MM.1S (cell line): ENCODE results near the gene HOXC11.

ENCODE experiments used
- EZH2phosphoT487 ChIP-seq: fragments of 300-600 bp; sonication (generic); IDR thresholded peaks from 2 replicates; pipeline ENCODE4 v1.6.1; 2018; ENCODE audit warnings: antibody characterized with exemption, low read length
- TF ChIP-seq, protein P1 (sequence below): fragments of 300-600 bp; sonication (generic); IDR thresholded peaks from 2 replicates; pipeline ENCODE4 v1.5.1; 2016; ENCODE audit warnings: antibody characterized with exemption, low read length, mixed read lengths

DNA sequence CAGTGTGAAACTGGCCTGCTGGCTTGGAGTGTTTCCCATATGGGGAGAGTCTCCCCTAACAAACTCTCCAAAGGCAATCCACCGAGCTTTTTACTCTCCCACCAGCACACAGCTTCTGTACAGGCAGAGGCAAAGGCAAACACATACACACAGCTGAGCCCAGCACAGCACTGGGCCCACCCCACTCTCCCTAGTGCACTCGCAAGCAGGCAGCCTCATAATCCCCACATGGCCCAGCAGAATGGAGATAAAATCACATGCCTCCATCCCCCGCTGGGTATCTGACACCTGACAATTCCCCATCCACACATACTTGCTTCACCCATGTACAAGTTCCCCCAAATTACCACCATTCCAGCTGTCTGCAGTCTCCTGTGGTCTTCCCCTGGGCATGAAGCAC lies 14.8 kb upstream of the HOXC11 start:
- no peak for TF ChIP-seq EZH2phosphoT487
- TF ChIP-seq, protein P1, sequence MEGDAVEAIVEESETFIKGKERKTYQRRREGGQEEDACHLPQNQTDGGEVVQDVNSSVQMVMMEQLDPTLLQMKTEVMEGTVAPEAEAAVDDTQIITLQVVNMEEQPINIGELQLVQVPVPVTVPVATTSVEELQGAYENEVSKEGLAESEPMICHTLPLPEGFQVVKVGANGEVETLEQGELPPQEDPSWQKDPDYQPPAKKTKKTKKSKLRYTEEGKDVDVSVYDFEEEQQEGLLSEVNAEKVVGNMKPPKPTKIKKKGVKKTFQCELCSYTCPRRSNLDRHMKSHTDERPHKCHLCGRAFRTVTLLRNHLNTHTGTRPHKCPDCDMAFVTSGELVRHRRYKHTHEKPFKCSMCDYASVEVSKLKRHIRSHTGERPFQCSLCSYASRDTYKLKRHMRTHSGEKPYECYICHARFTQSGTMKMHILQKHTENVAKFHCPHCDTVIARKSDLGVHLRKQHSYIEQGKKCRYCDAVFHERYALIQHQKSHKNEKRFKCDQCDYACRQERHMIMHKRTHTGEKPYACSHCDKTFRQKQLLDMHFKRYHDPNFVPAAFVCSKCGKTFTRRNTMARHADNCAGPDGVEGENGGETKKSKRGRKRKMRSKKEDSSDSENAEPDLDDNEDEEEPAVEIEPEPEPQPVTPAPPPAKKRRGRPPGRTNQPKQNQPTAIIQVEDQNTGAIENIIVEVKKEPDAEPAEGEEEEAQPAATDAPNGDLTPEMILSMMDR, result no peak
